Duodenal mucosa (tissue), 2 donors: ENCODE results near the gene LRRC52.

ENCODE experiments used
- H3K27ac ChIP-seq: one replicate; pipeline ENCODE4 v1.7.0; 2013; ENCODE audit warnings: low read depth, low read length
- H3K27me3 ChIP-seq, 2 donors: one replicate each; pipeline ENCODE4 v1.7.0; 2013; ENCODE audit warnings: low read length in 2 of 2, control low read depth in 1 of 2; ENCODE audit not compliant: insufficient read depth in 2 of 2, control insufficient read depth in 1 of 2
- H3K36me3 ChIP-seq, 2 donors: one replicate each; pipeline ENCODE4 v1.7.0; 2013; ENCODE audit warnings: low read length in 2 of 2, control low read depth in 1 of 2; ENCODE audit not compliant: insufficient read depth in 2 of 2, control insufficient read depth in 1 of 2
- H3K4me1 ChIP-seq, 2 donors: one replicate each; pipeline ENCODE4 v1.7.0; 2013; ENCODE audit warnings: low read length in 2 of 2, control low read depth in 1 of 2; ENCODE audit not compliant: insufficient read depth in 2 of 2, control insufficient read depth in 1 of 2
- H3K4me3 ChIP-seq, 2 donors: one replicate each; pipeline ENCODE4 v1.7.0; 2013; ENCODE audit warnings: low read length in 2 of 2, low read depth in 1 of 2
- H3K9ac ChIP-seq, 2 donors: one replicate each; pipeline ENCODE4 v1.7.0; 2013; ENCODE audit warnings: low read length in 2 of 2, low read depth in 1 of 2
- H3K9me3 ChIP-seq, 2 donors: one replicate each; pipeline ENCODE4 v1.7.0; 2013; ENCODE audit warnings: low read length in 2 of 2, control low read depth in 1 of 2; ENCODE audit not compliant: control insufficient read depth in 1 of 2

Gene LRRC52

GRCh38 chr1:165562571-165562970 is 18.8 kb downstream of the LRRC52 start:
- no peaks in the 10 kb centered on the region for H3K36me3 ChIP-seq
- no peaks in the 10 kb centered on the region for H3K9me3 ChIP-seq
- H3K9ac ChIP-seq, result no peak overlapping the region
- no peak overlapping the region for H3K4me3 ChIP-seq
- H3K27ac ChIP-seq, result no peak overlapping the region
- peaks cover 0 to 6% of the 10 kb centered on the region in 2 donors for H3K27me3 ChIP-seq
- peaks cover 0 to 4% of the 10 kb centered on the region in 2 donors for H3K4me1 ChIP-seq

GRCh38 chr1:165563551-165563950 is 19.8 kb downstream of the LRRC52 start:
- Histone ChIP-seq H3K27ac (no peak overlapping the region), H3K27me3 (peaks cover 0 to 6% of the 10 kb centered on the region in 2 donors), H3K36me3 (no peaks in the 10 kb centered on the region), H3K4me3 (no peak overlapping the region), H3K4me1 (peaks cover 0 to 4% of the 10 kb centered on the region in 2 donors), H3K9me3 (no peaks in the 10 kb centered on the region), H3K9ac (no peak overlapping the region)

GRCh38 chr1:165564561-165564960 is 20.8 kb downstream of the LRRC52 start:
- no peak overlapping the region for H3K9ac ChIP-seq
- H3K36me3 ChIP-seq, result no peaks in the 10 kb centered on the region
- no peak overlapping the region for H3K27ac ChIP-seq
- no peak overlapping the region for H3K4me3 ChIP-seq
- H3K9me3 ChIP-seq, result no peaks in the 10 kb centered on the region
- peaks cover 0 to 4% of the 10 kb centered on the region in 2 donors for H3K4me1 ChIP-seq
- peaks cover 0 to 6% of the 10 kb centered on the region in 2 donors for H3K27me3 ChIP-seq

GRCh38 chr1:165565751-165566490 is 22.1 kb downstream of the LRRC52 start:
- Histone ChIP-seq H3K4me3 (no peak overlapping the region), H3K9ac (no peak overlapping the region), H3K36me3 (no peaks in the 10 kb centered on the region), H3K27me3 (peaks cover 1 to 3% of the 10 kb centered on the region in 2 donors), H3K9me3 (no peaks in the 10 kb centered on the region), H3K27ac (no peak overlapping the region), H3K4me1 (no peaks in the 10 kb centered on the region)

DNA sequence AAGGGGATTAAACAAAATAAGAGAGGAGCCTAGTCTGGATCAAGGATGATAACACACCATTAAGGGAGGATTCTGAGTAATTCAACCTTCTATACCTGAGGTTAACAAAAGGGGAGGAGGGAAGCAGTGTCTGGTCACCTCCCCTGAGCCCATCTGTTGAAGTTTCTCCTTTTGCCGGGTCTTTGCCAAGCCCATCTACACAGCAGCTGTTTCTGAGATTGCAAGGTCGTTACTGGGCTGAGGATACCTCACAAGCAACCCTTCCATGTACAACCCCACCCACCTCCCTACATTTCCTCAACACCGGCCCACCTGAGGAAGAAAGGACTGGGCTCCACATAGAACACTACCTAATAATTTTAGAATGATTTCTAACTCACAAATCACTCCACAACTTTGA is 26.3 kb downstream of the LRRC52 start:
- no peaks in the 10 kb centered on the region for H3K36me3 ChIP-seq
- H3K27ac ChIP-seq, result no peak overlapping the region
- no peaks in the 10 kb centered on the region for H3K4me1 ChIP-seq
- H3K27me3 ChIP-seq, result peaks cover 0 to 3% of the 10 kb centered on the region in 2 donors
- no peak overlapping the region for H3K9ac ChIP-seq
- H3K9me3 ChIP-seq, result no peaks in the 10 kb centered on the region
- no peak overlapping the region for H3K4me3 ChIP-seq

- Histone ChIP-seq H3K4me1 (no peaks in the 10 kb centered on the region), H3K27me3 (peaks cover 0 to 3% of the 10 kb centered on the region in 2 donors), H3K27ac (no peak overlapping the region), H3K4me3 (no peak overlapping the region), H3K9me3 (no peaks in the 10 kb centered on the region), H3K9ac (no peak overlapping the region), H3K36me3 (no peaks in the 10 kb centered on the region)
These were observed 30.0 kb downstream of the LRRC52 start for GRCh38 chr1:165573787-165574186.

- Histone ChIP-seq H3K27ac (no peak overlapping the region), H3K27me3 (peaks cover 0 to 3% of the 10 kb centered on the region in 2 donors), H3K9me3 (no peaks in the 10 kb centered on the region), H3K9ac (no peak overlapping the region), H3K4me3 (no peak overlapping the region), H3K4me1 (no peaks in the 10 kb centered on the region), H3K36me3 (no peaks in the 10 kb centered on the region)
These were observed 30.5 kb downstream of the LRRC52 start for GRCh38 chr1:165574295-165574694.

GRCh38 chr1:165575468-165576099 is 31.8 kb downstream of the LRRC52 start:
- H3K4me1 ChIP-seq, result no peaks in the 10 kb centered on the region
- no peaks in the 10 kb centered on the region for H3K27me3 ChIP-seq
- no peaks in the 10 kb centered on the region for H3K36me3 ChIP-seq
- no peaks in the 10 kb centered on the region for H3K9me3 ChIP-seq
- no peak overlapping the region for H3K9ac ChIP-seq
- no peak overlapping the region for H3K27ac ChIP-seq
- no peak overlapping the region for H3K4me3 ChIP-seq

- H3K27me3 ChIP-seq, result no peaks in the 10 kb centered on the region
- H3K9me3 ChIP-seq, result no peaks in the 10 kb centered on the region
- H3K27ac ChIP-seq, result no peak overlapping the region
These were observed 32.7 kb downstream of the LRRC52 start for GRCh38 chr1:165576536-165576935.

GRCh38 chr1:165577707-165578106 is 33.9 kb downstream of the LRRC52 start:
- no peak overlapping the region for H3K27ac ChIP-seq
- no peaks in the 10 kb centered on the region for H3K9me3 ChIP-seq
- no peaks in the 10 kb centered on the region for H3K36me3 ChIP-seq
- H3K27me3 ChIP-seq, result no peaks in the 10 kb centered on the region
- no peak overlapping the region for H3K9ac ChIP-seq
- H3K4me3 ChIP-seq, result no peak overlapping the region
- no peaks in the 10 kb centered on the region for H3K4me1 ChIP-seq

More at GRCh38 chr1:165576536-165576935, 32.7 kb downstream of the LRRC52 start:
- no peak overlapping the region for H3K4me3 ChIP-seq
- H3K36me3 ChIP-seq, result no peaks in the 10 kb centered on the region
- H3K9ac ChIP-seq, result no peak overlapping the region
- H3K4me1 ChIP-seq, result no peaks in the 10 kb centered on the region
